DND-41 (cell line): ENCODE data around the gene PRR20A.

Source experiments
- EZH2 ChIP-seq: IDR thresholded peaks from 3 replicates; pipeline ENCODE4 v1.6.1; 2012; ENCODE audit warnings: borderline replicate concordance, low read depth, mild to moderate bottlenecking, moderate library complexity, low read length, inconsistent platforms; ENCODE audit not compliant: severe bottlenecking
- TF ChIP-seq, protein P1 (sequence below): IDR thresholded peaks from 2 replicates; pipeline ENCODE4 v1.5.1; 2012; ENCODE audit warnings: borderline replicate concordance, low read length, moderate library complexity, mild to moderate bottlenecking; ENCODE audit not compliant: poor library complexity, severe bottlenecking; ENCODE audit errors: extremely low read depth

DNA sequence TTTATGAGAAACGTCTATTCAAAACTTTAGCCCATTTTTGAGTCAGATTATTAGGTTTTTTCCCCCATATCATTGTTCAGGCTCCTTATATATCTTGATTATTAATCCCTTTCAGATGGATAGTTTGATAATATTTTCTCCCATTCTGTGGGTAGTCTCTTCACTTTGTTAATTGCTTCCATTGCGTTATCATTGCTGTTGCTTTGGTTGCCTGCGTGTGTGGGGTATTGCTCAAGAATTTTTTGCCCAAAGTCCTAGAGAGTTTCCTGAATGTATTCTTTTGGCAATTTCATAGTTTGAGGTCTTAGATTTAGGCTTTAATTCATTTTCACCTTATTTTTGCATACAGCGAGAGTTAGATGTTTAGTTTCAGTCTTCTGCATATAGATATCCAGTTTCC is 25.8 kb upstream of the PRR20A start:
- TF ChIP-seq, protein P1, sequence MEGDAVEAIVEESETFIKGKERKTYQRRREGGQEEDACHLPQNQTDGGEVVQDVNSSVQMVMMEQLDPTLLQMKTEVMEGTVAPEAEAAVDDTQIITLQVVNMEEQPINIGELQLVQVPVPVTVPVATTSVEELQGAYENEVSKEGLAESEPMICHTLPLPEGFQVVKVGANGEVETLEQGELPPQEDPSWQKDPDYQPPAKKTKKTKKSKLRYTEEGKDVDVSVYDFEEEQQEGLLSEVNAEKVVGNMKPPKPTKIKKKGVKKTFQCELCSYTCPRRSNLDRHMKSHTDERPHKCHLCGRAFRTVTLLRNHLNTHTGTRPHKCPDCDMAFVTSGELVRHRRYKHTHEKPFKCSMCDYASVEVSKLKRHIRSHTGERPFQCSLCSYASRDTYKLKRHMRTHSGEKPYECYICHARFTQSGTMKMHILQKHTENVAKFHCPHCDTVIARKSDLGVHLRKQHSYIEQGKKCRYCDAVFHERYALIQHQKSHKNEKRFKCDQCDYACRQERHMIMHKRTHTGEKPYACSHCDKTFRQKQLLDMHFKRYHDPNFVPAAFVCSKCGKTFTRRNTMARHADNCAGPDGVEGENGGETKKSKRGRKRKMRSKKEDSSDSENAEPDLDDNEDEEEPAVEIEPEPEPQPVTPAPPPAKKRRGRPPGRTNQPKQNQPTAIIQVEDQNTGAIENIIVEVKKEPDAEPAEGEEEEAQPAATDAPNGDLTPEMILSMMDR: no peak
- no peak for TF ChIP-seq EZH2
